ENCODE results near the gene TMEM63C.

DNA sequence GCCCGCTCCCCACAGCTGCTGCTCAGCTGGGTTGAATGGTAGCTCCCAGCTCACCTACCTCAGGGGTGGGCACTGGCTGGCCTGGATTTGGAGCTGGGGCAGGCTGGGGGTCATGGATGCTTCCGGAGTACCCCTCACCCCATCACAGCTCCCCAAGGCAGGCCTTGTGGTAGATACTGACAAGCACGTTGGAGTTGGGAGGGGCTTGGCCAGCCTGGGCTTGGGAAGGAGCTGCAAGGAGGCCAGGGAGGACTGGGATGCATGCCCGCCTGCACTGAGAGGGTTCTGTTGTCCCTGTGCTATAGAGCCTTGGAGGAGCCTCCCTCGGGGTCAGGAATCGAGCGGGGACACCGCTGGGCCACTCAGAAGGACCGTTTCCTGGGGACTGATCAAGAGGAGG, 14.2 kb downstream of the TMEM63C start:
- TF ChIP-seq POLR2A (IDR thresholded peaks at IDR 0.05) = no peak
- TF ChIP-seq, protein P1, sequence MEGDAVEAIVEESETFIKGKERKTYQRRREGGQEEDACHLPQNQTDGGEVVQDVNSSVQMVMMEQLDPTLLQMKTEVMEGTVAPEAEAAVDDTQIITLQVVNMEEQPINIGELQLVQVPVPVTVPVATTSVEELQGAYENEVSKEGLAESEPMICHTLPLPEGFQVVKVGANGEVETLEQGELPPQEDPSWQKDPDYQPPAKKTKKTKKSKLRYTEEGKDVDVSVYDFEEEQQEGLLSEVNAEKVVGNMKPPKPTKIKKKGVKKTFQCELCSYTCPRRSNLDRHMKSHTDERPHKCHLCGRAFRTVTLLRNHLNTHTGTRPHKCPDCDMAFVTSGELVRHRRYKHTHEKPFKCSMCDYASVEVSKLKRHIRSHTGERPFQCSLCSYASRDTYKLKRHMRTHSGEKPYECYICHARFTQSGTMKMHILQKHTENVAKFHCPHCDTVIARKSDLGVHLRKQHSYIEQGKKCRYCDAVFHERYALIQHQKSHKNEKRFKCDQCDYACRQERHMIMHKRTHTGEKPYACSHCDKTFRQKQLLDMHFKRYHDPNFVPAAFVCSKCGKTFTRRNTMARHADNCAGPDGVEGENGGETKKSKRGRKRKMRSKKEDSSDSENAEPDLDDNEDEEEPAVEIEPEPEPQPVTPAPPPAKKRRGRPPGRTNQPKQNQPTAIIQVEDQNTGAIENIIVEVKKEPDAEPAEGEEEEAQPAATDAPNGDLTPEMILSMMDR (IDR thresholded peaks at IDR 0.05) = no peak
